PC-9 (cell line): ENCODE results near the gene UGT2B7.

ENCODE experiments used
- CTCF ChIP-seq: fragments of 200-600 bp; sonication (generic); conservative IDR thresholded peaks from 2 replicates; pipeline ENCODE4 v1.6.1; 2017; ENCODE audit warnings: mixed run types, antibody characterized with exemption, mild to moderate bottlenecking, moderate library complexity
- EZH2 ChIP-seq: fragments of 200-600 bp; sonication (generic); IDR thresholded peaks from 2 replicates; pipeline ENCODE4 v1.8.0; 2017; ENCODE audit warnings: antibody characterized with exemption, low read depth

- TF ChIP-seq CTCF (no peak), EZH2 (no peak)
These were observed at the start of gene UGT2B7 for GRCh38 chr4:69096111-69096656.
